GM23248 (cell line): ENCODE data around the gene PGGHG. TPM values are rescaled to one million over a fixed set of nuclear protein-coding genes. Genes with fewer than 3 reads are reported as not detected.
"Not testable (repeated sequence)": the region's sequence is repeated elsewhere in the genome, so short reads cannot be mapped to it uniquely, and the experiment has no call there.

ENCODE experiments used
- DNase-seq: peaks from one replicate; pipeline ENCODE4 v3.0.0-alpha.2; 2015
- H2AFZ ChIP-seq: fragments of 200-600 bp; sonication (generic); 2 replicates; pipeline ENCODE4 v1.6.1; 2016; ENCODE audit warnings: antibody characterized with exemption
- H3F3A ChIP-seq: fragments of 200-600 bp; sonication (generic); 2 replicates; pipeline ENCODE4 v1.6.1; 2016; ENCODE audit warnings: mild to moderate bottlenecking, antibody characterized with exemption, mixed run types; ENCODE audit not compliant: insufficient read depth
- H3K27ac ChIP-seq: fragments of 200-600 bp; sonication (generic); 2 replicates; pipeline ENCODE4 v1.5.1; 2016; ENCODE audit warnings: mild to moderate bottlenecking
- H3K27me3 ChIP-seq: fragments of 200-600 bp; sonication (generic); replicated peaks from 2 replicates; pipeline ENCODE4 v1.6.1; 2016; ENCODE audit warnings: mild to moderate bottlenecking; ENCODE audit not compliant: insufficient read depth
- H3K36me3 ChIP-seq: fragments of 200-600 bp; sonication (generic); 2 replicates; pipeline ENCODE4 v1.6.1; 2016; ENCODE audit warnings: low read depth, mild to moderate bottlenecking
- H3K4me1 ChIP-seq: fragments of 200-600 bp; sonication (generic); 2 replicates; pipeline ENCODE4 v1.6.1; 2016; ENCODE audit warnings: mild to moderate bottlenecking; ENCODE audit not compliant: insufficient read depth
- H3K4me2 ChIP-seq: fragments of 200-600 bp; sonication (generic); one replicate; pipeline ENCODE4 v1.6.1; 2016; ENCODE audit warnings: mild to moderate bottlenecking; ENCODE audit not compliant: unreplicated experiment
- H3K4me3 ChIP-seq: fragments of 200-600 bp; sonication (generic); 2 replicates; pipeline ENCODE4 v1.5.1; 2016; ENCODE audit warnings: mild to moderate bottlenecking
- H3K79me2 ChIP-seq: fragments of 200-600 bp; sonication (generic); 2 replicates; pipeline ENCODE4 v1.6.1; 2016; ENCODE audit warnings: mild to moderate bottlenecking; ENCODE audit not compliant: insufficient read depth
- H3K9ac ChIP-seq: fragments of 200-600 bp; sonication (generic); 2 replicates; pipeline ENCODE4 v1.6.1; 2016; ENCODE audit warnings: mild to moderate bottlenecking
- H3K9me2 ChIP-seq: fragments of 200-600 bp; sonication (generic); 2 replicates; pipeline ENCODE4 v1.6.1; 2016; ENCODE audit warnings: mixed run types, mild to moderate bottlenecking, moderate library complexity; ENCODE audit not compliant: insufficient read depth
- H3K9me3 ChIP-seq: fragments of 200-600 bp; sonication (generic); one replicate; pipeline ENCODE4 v1.6.1; 2017; ENCODE audit warnings: low read depth
- H4K20me1 ChIP-seq: fragments of 200-600 bp; sonication (generic); 2 replicates; pipeline ENCODE4 v1.6.0; 2016; ENCODE audit not compliant: insufficient read depth
- EZH2 ChIP-seq: fragments of 200-600 bp; sonication (generic); IDR thresholded peaks from 2 replicates; pipeline ENCODE4 v1.6.1; 2018; ENCODE audit warnings: antibody characterized with exemption, mild to moderate bottlenecking; ENCODE audit not compliant: insufficient read depth, poor library complexity, severe bottlenecking
- EZH2phosphoT487 ChIP-seq: fragments of 200-600 bp; sonication (generic); IDR thresholded peaks from 2 replicates; pipeline ENCODE4 v1.6.1; 2018; ENCODE audit warnings: antibody characterized with exemption, moderate library complexity, mild to moderate bottlenecking, low read depth; ENCODE audit not compliant: insufficient read depth
- WGBS, 2 experiments: methylation state at CpG; one replicate each; pipeline ENCODE4 v1.1.6; 2015 to 2017; ENCODE audit warnings: low lambda C conversion rate in 2 of 2, low coverage in 1 of 2; ENCODE audit errors: missing lambda C conversion rate in 2 of 2; 5-methylcytosine and 5-hydroxymethylcytosine counted together
- in situ Hi-C: fragments of 300-500 bp; cut with MboI; formaldehyde crosslinking; loops from 2 replicates; pipeline ENCODE4 v1.15.0; 2020
- polyA plus RNA-seq: library from polyadenylated mRNA; unstranded; fragments of >200 nt; fragmentation: Nextera tagmentation; extraction: Ambion mirVana; gene quantifications from 2 replicates; pipeline ENCODE4 v1.2.1, GENCODE V29; 2016
- total RNA-seq: library from RNA; depleted of rRNA; stranded (reverse); fragments of >200 nt; shearing (Covaris generic); gene quantifications from 2 replicates; pipeline ENCODE4 v1.2.3, GENCODE V29; 2014

PGGHG gene
- total and polyA plus RNA-seq, 2 experiments from 2014 or later: 4.6 to 14.2 TPM

- Histone ChIP-seq H3K4me1 (peaks cover 9% of the 10 kb centered on the region; the same call in 1 of the 2 replicates), H3K36me3 (no peaks in the 10 kb centered on the region), H3K27me3 (no peaks in the 10 kb centered on the region), H3K9me3 (no peaks in the 10 kb centered on the region), H3K4me2 (no peak overlapping the region), H3K4me3 (no peak overlapping the region), H3F3A (no peaks in the 10 kb centered on the region), H3K9me2 (no peaks in the 10 kb centered on the region), H2AFZ (peak overlapping the region; percentile 28; the same call in 1 of the 2 replicates), H3K79me2 (no peaks in the 10 kb centered on the region), H3K9ac (no peak overlapping the region), H4K20me1 (no peaks in the 10 kb centered on the region), H3K27ac (no peak overlapping the region)
- in situ Hi-C loops: no loop called here
- DNase-seq: no peak
- TF ChIP-seq EZH2: no peak
- no peak for TF ChIP-seq EZH2phosphoT487
- 84 to 86% methylated on average over 6 of the region's 6 CpGs for WGBS, 2 experiments
These were observed 37.6 kb downstream of the PGGHG start for GRCh38 chr11:326592-326841.

- WGBS, 2 experiments: 55 to 62% methylated on average over 17 to 19 of the region's 19 CpGs
- H3K9me2 ChIP-seq: no peaks in the 10 kb centered on the region
- H3K4me1 ChIP-seq: peaks cover 9% of the 10 kb centered on the region; the same call in 1 of the 2 replicates
- H3K4me3 ChIP-seq: no peak overlapping the region
- no peak overlapping the region for H3K9ac ChIP-seq
- no peak overlapping the region for H3K27ac ChIP-seq
- no peaks in the 10 kb centered on the region for H3K9me3 ChIP-seq
- no peaks in the 10 kb centered on the region for H3K27me3 ChIP-seq
- H3K79me2 ChIP-seq: no peaks in the 10 kb centered on the region
- H3F3A ChIP-seq: no peaks in the 10 kb centered on the region
- no peak overlapping the region for H3K4me2 ChIP-seq
- peak overlapping the region; percentile 28; the same call in 1 of the 2 replicates for H2AFZ ChIP-seq
- no peaks in the 10 kb centered on the region for H3K36me3 ChIP-seq
- no peaks in the 10 kb centered on the region for H4K20me1 ChIP-seq
- DNase-seq: peak; percentile 40
- in situ Hi-C loops: no loop called here
- TF ChIP-seq EZH2 (no peak), EZH2phosphoT487 (no peak)
These were observed 38.1 kb downstream of the PGGHG start for GRCh38 chr11:326842-327580.

- H4K20me1 ChIP-seq: no peaks in the 10 kb centered on the region
- H3K4me1 ChIP-seq: peaks cover 9% of the 10 kb centered on the region; the same call in 1 of the 2 replicates
- H3F3A ChIP-seq: no peaks in the 10 kb centered on the region
- no peaks in the 10 kb centered on the region for H3K27me3 ChIP-seq
- in situ Hi-C loops: no loop called here
- no peaks in the 10 kb centered on the region for H3K36me3 ChIP-seq
- H3K79me2 ChIP-seq: no peaks in the 10 kb centered on the region
- TF ChIP-seq EZH2phosphoT487: no peak
- no peak for TF ChIP-seq EZH2
- H3K9me2 ChIP-seq: no peaks in the 10 kb centered on the region
- DNase-seq: no peak
- H2AFZ ChIP-seq: 0 out of 2 replicates have a peak overlapping the region, but pooled peaks have one; percentile 28
- H3K27ac ChIP-seq: no peak overlapping the region
- H3K4me2 ChIP-seq: no peak overlapping the region
- no peaks in the 10 kb centered on the region for H3K9me3 ChIP-seq
- WGBS, 2 experiments: 97 to 99% methylated on average over 3 of the region's 3 CpGs
- no peak overlapping the region for H3K4me3 ChIP-seq
- H3K9ac ChIP-seq: no peak overlapping the region
These were observed 38.6 kb downstream of the PGGHG start for GRCh38 chr11:327581-327923.

GRCh38 chr11:328012-328411, 39.1 kb downstream of the PGGHG start:
- no peak overlapping the region for H3K27ac ChIP-seq
- no peaks in the 10 kb centered on the region for H3K27me3 ChIP-seq
- H3K79me2 ChIP-seq: no peaks in the 10 kb centered on the region
- in situ Hi-C loops: no loop called here
- H4K20me1 ChIP-seq: no peaks in the 10 kb centered on the region
- 94 to 95% methylated on average over 13 of the region's 13 CpGs for WGBS, 2 experiments
- DNase-seq: no peak
- no peak overlapping the region for H3K9ac ChIP-seq
- H3K36me3 ChIP-seq: no peaks in the 10 kb centered on the region
- no peaks in the 10 kb centered on the region for H3K9me2 ChIP-seq
- H3K4me2 ChIP-seq: no peak overlapping the region
- H3K4me1 ChIP-seq: peaks cover 9% of the 10 kb centered on the region; the same call in 1 of the 2 replicates
- TF ChIP-seq EZH2 (no peak), EZH2phosphoT487 (no peak)
- no peak overlapping the region for H3K4me3 ChIP-seq
- no peaks in the 10 kb centered on the region for H3F3A ChIP-seq
- H3K9me3 ChIP-seq: no peaks in the 10 kb centered on the region
- no peak overlapping the region for H2AFZ ChIP-seq

GRCh38 chr11:328516-329100, 39.7 kb downstream of the PGGHG start:
- H3K9me2 ChIP-seq, H3K36me3 ChIP-seq, H3K9me3 ChIP-seq, H3K27me3 ChIP-seq, in situ Hi-C loops, H3K4me3 ChIP-seq, H3K79me2 ChIP-seq, H3K4me1 ChIP-seq, H3K27ac ChIP-seq, H4K20me1 ChIP-seq, H3F3A ChIP-seq, DNase-seq, H2AFZ ChIP-seq, H3K4me2 ChIP-seq, H3K9ac ChIP-seq: not testable (repeated sequence)
- 90 to 96% methylated on average over 15 of the region's 15 CpGs for WGBS, 2 experiments
